ENCODE data around the gene TERT. TPM values are rescaled to one million over a fixed set of nuclear protein-coding genes. Genes with fewer than 3 reads are reported as not detected.
"Not testable (repeated sequence)": the region's sequence is repeated elsewhere in the genome, so short reads cannot be mapped to it uniquely, and the experiment has no call there.

Gene TERT
- total and polyA plus RNA-seq, 5 donors = not detected

- Histone ChIP-seq H3K4me1 (ENCODE audit: control insufficient read depth, insufficient read depth, low read length) (no peaks in the 10 kb centered on the region), H3K9me3 (ENCODE audit: control insufficient read depth, low read length) (no peaks in the 10 kb centered on the region), H3K27ac (ENCODE audit: low read length) (peak overlapping the region; percentile 6), H3K4me3 (ENCODE audit: low read length) (no peak overlapping the region), H3K27me3 (ENCODE audit: control insufficient read depth, insufficient read depth) (no peaks in the 10 kb centered on the region)
- intact Hi-C loops (cut with DNase I) = no loop called here
- ATAC-seq (peak; percentile 43 to 53), DNase-seq (peak in 1 of 3 donors; percentile 48)
- WGBS = 92% methylated on average over 35 of the region's 35 CpGs
These were observed 36.3 kb upstream of the TERT start for GRCh38 chr5:1330847-1331831.

- Histone ChIP-seq H3K4me3 (ENCODE audit: low read length) (no peak overlapping the region), H3K27me3 (ENCODE audit: control insufficient read depth, insufficient read depth) (no peaks in the 10 kb centered on the region), H3K9me3 (ENCODE audit: control insufficient read depth, low read length) (no peaks in the 10 kb centered on the region), H3K27ac (ENCODE audit: low read length) (peak overlapping the region; percentile 28), H3K4me1 (ENCODE audit: control insufficient read depth, insufficient read depth, low read length) (no peaks in the 10 kb centered on the region)
- peak; percentile 71 to 72 for ATAC-seq
- WGBS = 86% methylated on average over 23 of the region's 23 CpGs
- intact Hi-C loops (cut with DNase I) = no loop called here
- DNase-seq = peak in 1 of 3 donors; percentile 72
These were observed 35.4 kb upstream of the TERT start for GRCh38 chr5:1330146-1330846.

DNA sequence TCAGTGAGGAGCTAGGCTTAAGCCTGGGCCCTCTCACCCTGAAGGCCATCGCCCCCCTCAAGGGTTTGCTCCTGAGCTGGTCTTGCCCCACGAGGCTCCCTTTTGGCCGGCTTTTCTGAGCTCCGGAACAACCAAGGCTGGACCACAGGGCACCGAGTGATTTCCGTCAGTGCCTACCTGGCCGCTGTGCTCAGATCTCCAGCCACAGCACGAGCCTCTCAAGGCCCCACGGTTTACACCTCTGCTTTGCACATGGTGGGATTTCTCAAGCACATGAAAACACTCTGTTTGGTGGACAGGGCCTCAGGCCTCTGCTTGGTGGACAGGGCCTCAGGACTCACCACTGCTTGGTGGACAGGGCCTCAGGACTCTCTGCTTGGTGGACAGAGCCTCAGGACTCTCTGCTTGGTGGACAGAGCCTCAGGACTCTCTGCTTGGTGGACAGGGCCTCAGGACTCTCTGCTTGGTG is 34.3 kb upstream of the TERT start:
- H3K4me3 ChIP-seq (ENCODE audit: low read length) = no peak overlapping the region
- WGBS = 98% methylated on average over 9 of the region's 9 CpGs
- H3K27ac ChIP-seq (ENCODE audit: low read length) = no peak overlapping the region
- H3K9me3 ChIP-seq (ENCODE audit: control insufficient read depth, low read length) = no peaks in the 10 kb centered on the region
- intact Hi-C loops (cut with DNase I) = no loop called here
- no peaks in the 10 kb centered on the region for H3K4me1 ChIP-seq (ENCODE audit: control insufficient read depth, insufficient read depth, low read length)
- DNase-seq = no peak
- H3K27me3 ChIP-seq (ENCODE audit: control insufficient read depth, insufficient read depth) = no peaks in the 10 kb centered on the region
- ATAC-seq = no peak

- H3K9me3 ChIP-seq (ENCODE audit: control insufficient read depth, low read length); H3K4me3 ChIP-seq (ENCODE audit: low read length); intact Hi-C loops (cut with DNase I); H3K4me1 ChIP-seq (ENCODE audit: control insufficient read depth, insufficient read depth, low read length); H3K27ac ChIP-seq (ENCODE audit: low read length); H3K27me3 ChIP-seq (ENCODE audit: control insufficient read depth, insufficient read depth); ATAC-seq: not testable (repeated sequence)
- 75% methylated on average over 7 of the region's 7 CpGs for WGBS
- DNase-seq = peak in 1 of 3 donors; percentile 11
These were observed 33.6 kb upstream of the TERT start for GRCh38 chr5:1328237-1329110.

GRCh38 chr5:1326901-1327756 is 32.3 kb upstream of the TERT start:
- H3K27me3 ChIP-seq (ENCODE audit: control insufficient read depth, insufficient read depth); ATAC-seq; H3K4me3 ChIP-seq (ENCODE audit: low read length); H3K4me1 ChIP-seq (ENCODE audit: control insufficient read depth, insufficient read depth, low read length); H3K9me3 ChIP-seq (ENCODE audit: control insufficient read depth, low read length); H3K27ac ChIP-seq (ENCODE audit: low read length); intact Hi-C loops (cut with DNase I): not testable (repeated sequence)
- DNase-seq = peak in 1 of 3 donors; percentile 15
- WGBS = 43% methylated on average over 6 of the region's 6 CpGs

DNA sequence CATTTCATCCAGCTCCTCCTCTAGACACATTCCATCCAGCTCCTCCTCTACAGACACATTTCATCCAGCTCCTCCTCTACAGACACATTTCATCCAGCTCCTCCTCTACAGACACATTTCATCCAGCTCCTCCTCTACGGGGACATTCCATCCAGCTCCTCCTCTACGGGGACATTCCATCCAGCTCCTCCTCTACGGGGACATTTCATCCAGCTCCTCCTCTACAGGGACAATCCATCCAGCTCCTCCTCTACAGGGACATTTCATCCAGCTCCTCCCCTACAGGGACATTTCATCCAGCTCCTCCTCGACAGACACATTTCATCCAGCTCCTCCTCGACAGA is 31.6 kb upstream of the TERT start:
- H3K4me1 ChIP-seq (ENCODE audit: control insufficient read depth, insufficient read depth, low read length); H3K27me3 ChIP-seq (ENCODE audit: control insufficient read depth, insufficient read depth); H3K4me3 ChIP-seq (ENCODE audit: low read length); ATAC-seq; H3K9me3 ChIP-seq (ENCODE audit: control insufficient read depth, low read length); DNase-seq; intact Hi-C loops (cut with DNase I); H3K27ac ChIP-seq (ENCODE audit: low read length): not testable (repeated sequence)
- 59% methylated on average over 5 of the region's 5 CpGs for WGBS

GRCh38 chr5:1325870-1326531 is 31.1 kb upstream of the TERT start:
- DNase-seq = peak in 1 of 3 donors; percentile 43
- intact Hi-C loops (cut with DNase I) = no loop called here
- Histone ChIP-seq H3K27me3 (ENCODE audit: control insufficient read depth, insufficient read depth) (no peaks in the 10 kb centered on the region), H3K4me3 (ENCODE audit: low read length) (no peak overlapping the region), H3K9me3 (ENCODE audit: control insufficient read depth, low read length) (no peaks in the 10 kb centered on the region), H3K27ac (ENCODE audit: low read length) (no peak overlapping the region), H3K4me1 (ENCODE audit: control insufficient read depth, insufficient read depth, low read length) (no peaks in the 10 kb centered on the region)
- WGBS = 84% methylated on average over 22 of the region's 22 CpGs
- ATAC-seq = no peak

DNA sequence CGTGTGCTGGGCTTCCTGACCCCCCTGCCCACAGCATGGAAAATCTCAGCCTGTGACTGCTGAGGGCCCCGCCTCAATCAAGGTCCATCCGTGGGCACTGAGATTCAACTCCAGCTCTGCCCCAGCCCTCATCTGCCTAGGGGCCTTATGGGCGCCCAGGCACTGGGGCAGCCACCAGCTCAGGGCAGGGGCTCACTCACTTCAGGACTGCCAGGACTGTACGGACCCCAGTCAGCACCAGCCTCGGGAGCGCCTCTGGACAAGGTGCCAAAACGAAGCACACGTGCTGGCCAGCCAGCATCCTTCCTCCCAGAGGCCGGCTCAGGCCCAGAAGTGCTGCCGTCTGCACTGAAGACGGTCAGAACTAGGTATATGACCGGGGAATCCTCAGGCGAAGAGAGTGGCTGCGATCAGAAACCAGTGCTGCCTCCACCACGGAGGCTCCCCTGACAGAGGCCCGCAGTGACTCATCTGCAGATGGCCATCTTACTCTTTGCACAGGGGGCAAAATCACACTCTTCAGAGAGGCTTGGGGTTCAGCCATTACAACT is 30.4 kb upstream of the TERT start:
- DNase-seq = no peak
- no peak overlapping the region for H3K4me3 ChIP-seq (ENCODE audit: low read length)
- H3K27me3 ChIP-seq (ENCODE audit: control insufficient read depth, insufficient read depth) = no peaks in the 10 kb centered on the region
- no peak overlapping the region for H3K27ac ChIP-seq (ENCODE audit: low read length)
- H3K9me3 ChIP-seq (ENCODE audit: control insufficient read depth, low read length) = no peaks in the 10 kb centered on the region
- peak; percentile 32 to 45 for ATAC-seq
- intact Hi-C loops (cut with DNase I) = no loop called here
- no peaks in the 10 kb centered on the region for H3K4me1 ChIP-seq (ENCODE audit: control insufficient read depth, insufficient read depth, low read length)
- WGBS = 92% methylated on average over 17 of the region's 17 CpGs

GRCh38 chr5:1324719-1325190 is 29.9 kb upstream of the TERT start:
- intact Hi-C loops (cut with DNase I) = no loop called here
- Histone ChIP-seq H3K4me1 (ENCODE audit: control insufficient read depth, insufficient read depth, low read length) (no peaks in the 10 kb centered on the region), H3K9me3 (ENCODE audit: control insufficient read depth, low read length) (no peaks in the 10 kb centered on the region), H3K4me3 (ENCODE audit: low read length) (no peak overlapping the region), H3K27ac (ENCODE audit: low read length) (no peak overlapping the region), H3K27me3 (ENCODE audit: control insufficient read depth, insufficient read depth) (no peaks in the 10 kb centered on the region)
- 89% methylated on average over 17 of the region's 17 CpGs for WGBS
- DNase-seq = peak in 2 of 3 donors; percentile 38 to 43
- ATAC-seq = peak; percentile 69 to 70
